ENCODE results near the gene ANAPC4. TPM values are rescaled to one million over a fixed set of nuclear protein-coding genes. Genes with fewer than 3 reads are reported as not detected.

The ANAPC4 gene
- total RNA-seq, 1 experiment from 2014 or later = 22.8 TPM

DNA sequence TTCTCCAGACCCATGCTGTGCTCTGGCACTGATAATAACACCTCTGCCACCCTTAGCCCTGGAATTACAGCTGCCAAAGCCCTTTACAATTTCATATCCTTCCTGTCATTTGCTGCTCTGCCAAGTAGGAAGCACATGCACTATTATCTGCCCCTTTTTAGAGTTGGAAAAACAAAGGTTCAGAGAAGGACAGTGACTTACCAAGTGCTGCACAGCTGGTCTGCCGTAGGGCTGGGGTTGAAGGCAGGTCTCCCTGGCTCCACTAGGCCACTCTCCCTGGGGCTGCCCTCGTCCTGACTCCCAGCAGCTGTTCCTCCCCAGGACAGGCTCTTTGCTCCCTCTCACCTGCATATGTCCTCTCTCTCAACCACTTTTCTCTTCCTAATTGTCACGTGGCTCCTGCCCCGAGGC lies 73.4 kb downstream of the ANAPC4 start:
- no peaks in the 10 kb centered on the region for H3K9me3 ChIP-seq (ENCODE audit: control insufficient read depth, insufficient read depth, low read depth, low read length)
- H3K27me3 ChIP-seq (ENCODE audit: control insufficient read depth, insufficient read depth, low read length) = no peaks in the 10 kb centered on the region
- TF ChIP-seq POLR2AphosphoS5 (IDR thresholded peaks at IDR 0.05; ENCODE audit: low read depth, low read length) = no peak
- no peak for TF ChIP-seq SIN3A (IDR thresholded peaks at IDR 0.05; ENCODE audit: borderline replicate concordance, insufficient read depth, low read depth, low read length)
- TF ChIP-seq, protein P1, sequence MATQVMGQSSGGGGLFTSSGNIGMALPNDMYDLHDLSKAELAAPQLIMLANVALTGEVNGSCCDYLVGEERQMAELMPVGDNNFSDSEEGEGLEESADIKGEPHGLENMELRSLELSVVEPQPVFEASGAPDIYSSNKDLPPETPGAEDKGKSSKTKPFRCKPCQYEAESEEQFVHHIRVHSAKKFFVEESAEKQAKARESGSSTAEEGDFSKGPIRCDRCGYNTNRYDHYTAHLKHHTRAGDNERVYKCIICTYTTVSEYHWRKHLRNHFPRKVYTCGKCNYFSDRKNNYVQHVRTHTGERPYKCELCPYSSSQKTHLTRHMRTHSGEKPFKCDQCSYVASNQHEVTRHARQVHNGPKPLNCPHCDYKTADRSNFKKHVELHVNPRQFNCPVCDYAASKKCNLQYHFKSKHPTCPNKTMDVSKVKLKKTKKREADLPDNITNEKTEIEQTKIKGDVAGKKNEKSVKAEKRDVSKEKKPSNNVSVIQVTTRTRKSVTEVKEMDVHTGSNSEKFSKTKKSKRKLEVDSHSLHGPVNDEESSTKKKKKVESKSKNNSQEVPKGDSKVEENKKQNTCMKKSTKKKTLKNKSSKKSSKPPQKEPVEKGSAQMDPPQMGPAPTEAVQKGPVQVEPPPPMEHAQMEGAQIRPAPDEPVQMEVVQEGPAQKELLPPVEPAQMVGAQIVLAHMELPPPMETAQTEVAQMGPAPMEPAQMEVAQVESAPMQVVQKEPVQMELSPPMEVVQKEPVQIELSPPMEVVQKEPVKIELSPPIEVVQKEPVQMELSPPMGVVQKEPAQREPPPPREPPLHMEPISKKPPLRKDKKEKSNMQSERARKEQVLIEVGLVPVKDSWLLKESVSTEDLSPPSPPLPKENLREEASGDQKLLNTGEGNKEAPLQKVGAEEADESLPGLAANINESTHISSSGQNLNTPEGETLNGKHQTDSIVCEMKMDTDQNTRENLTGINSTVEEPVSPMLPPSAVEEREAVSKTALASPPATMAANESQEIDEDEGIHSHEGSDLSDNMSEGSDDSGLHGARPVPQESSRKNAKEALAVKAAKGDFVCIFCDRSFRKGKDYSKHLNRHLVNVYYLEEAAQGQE (IDR thresholded peaks at IDR 0.05; ENCODE audit: insufficient read depth in 1 of 2, low read depth in 2 of 2, low read length in 1 of 2) = no peak
- no peak for TF ChIP-seq TCF7L2 (IDR thresholded peaks at IDR 0.05; ENCODE audit: low read depth, low read length)
- BruUV-seq (replicated peaks) = no TSS peak
- no peaks in the 10 kb centered on the region for H3K36me3 ChIP-seq (ENCODE audit: control insufficient read depth, insufficient read depth, low read length)
- no peaks in the 10 kb centered on the region for H3K4me1 ChIP-seq (ENCODE audit: control insufficient read depth, insufficient read depth, low read length)
- ATAC-seq (no peak), DNase-seq (ENCODE audit: low read depth, low spot score) (no peak)
- ChIA-PET CTCF (interaction anchor here (1.0 kb wide), 1 partner anchor 317 kb away, joined by 3 read pairs; no protein-coding TSS in a partner anchor), POLR2A (no interaction called here)
- intact Hi-C loops (cut with micrococcal nuclease; ENCODE audit: unreplicated experiment) (no loop called here), in situ Hi-C loops (cut with HindIII; ENCODE audit: low pct_unique_long_range_greater_than_20kb, low sequenced_read_pairs) (no loop called here)
- no peak overlapping the region for H3K4me3 ChIP-seq (ENCODE audit: low read depth in 2 of 2, low read length in 2 of 2)
- H3K27ac ChIP-seq (ENCODE audit: low read length) = no peak overlapping the region

DNA sequence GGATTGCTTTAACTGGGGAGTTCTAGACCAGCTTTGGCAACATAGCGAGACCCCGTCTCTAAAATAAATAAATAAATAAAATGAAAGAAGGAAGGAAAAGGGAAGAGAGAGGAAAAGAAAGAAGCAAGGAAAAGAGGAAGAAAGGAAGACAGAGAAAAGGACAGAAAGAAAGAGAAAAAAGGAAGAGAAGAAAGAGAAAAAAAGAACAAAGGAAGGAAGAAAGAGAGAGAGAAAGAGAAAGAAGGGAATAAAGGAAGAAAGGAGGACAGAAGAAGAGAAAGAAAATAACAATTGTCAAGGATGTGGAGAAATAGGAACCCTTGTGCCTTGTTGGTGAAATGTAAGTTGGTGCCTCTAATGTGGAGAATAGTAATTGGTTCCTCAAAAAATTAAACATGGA lies 74.6 kb downstream of the ANAPC4 start:
- TF ChIP-seq POLR2AphosphoS5 (IDR thresholded peaks at IDR 0.05; ENCODE audit: low read depth, low read length) (no peak), SIN3A (IDR thresholded peaks at IDR 0.05; ENCODE audit: borderline replicate concordance, insufficient read depth, low read depth, low read length) (no peak), TCF7L2 (IDR thresholded peaks at IDR 0.05; ENCODE audit: low read depth, low read length) (no peak)
- TF ChIP-seq, protein P1 (IDR thresholded peaks at IDR 0.05; ENCODE audit: insufficient read depth in 1 of 2, low read depth in 2 of 2, low read length in 1 of 2) = no peak
- TF ChIP-seq, protein P2, sequence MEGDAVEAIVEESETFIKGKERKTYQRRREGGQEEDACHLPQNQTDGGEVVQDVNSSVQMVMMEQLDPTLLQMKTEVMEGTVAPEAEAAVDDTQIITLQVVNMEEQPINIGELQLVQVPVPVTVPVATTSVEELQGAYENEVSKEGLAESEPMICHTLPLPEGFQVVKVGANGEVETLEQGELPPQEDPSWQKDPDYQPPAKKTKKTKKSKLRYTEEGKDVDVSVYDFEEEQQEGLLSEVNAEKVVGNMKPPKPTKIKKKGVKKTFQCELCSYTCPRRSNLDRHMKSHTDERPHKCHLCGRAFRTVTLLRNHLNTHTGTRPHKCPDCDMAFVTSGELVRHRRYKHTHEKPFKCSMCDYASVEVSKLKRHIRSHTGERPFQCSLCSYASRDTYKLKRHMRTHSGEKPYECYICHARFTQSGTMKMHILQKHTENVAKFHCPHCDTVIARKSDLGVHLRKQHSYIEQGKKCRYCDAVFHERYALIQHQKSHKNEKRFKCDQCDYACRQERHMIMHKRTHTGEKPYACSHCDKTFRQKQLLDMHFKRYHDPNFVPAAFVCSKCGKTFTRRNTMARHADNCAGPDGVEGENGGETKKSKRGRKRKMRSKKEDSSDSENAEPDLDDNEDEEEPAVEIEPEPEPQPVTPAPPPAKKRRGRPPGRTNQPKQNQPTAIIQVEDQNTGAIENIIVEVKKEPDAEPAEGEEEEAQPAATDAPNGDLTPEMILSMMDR (IDR thresholded peaks at IDR 0.05) = no peak
- in situ Hi-C loops (cut with HindIII; ENCODE audit: low pct_unique_long_range_greater_than_20kb, low sequenced_read_pairs) = no loop called here
- no peaks in the 10 kb centered on the region for H3K27me3 ChIP-seq (ENCODE audit: control insufficient read depth, insufficient read depth, low read length)
- no peaks in the 10 kb centered on the region for H3K36me3 ChIP-seq (ENCODE audit: control insufficient read depth, insufficient read depth, low read length)
- intact Hi-C loops (cut with micrococcal nuclease; ENCODE audit: unreplicated experiment) = no loop called here
- H3K4me1 ChIP-seq (ENCODE audit: control insufficient read depth, insufficient read depth, low read length) = no peaks in the 10 kb centered on the region
- no peak overlapping the region for H3K27ac ChIP-seq (ENCODE audit: low read length)
- no TSS peak for BruUV-seq (replicated peaks)
- ChIA-PET CTCF (no interaction called here), POLR2A (no interaction called here)
- H3K4me3 ChIP-seq (ENCODE audit: low read depth in 2 of 2, low read length in 2 of 2) = no peak overlapping the region
- ATAC-seq (no peak), DNase-seq (ENCODE audit: low read depth, low spot score) (no peak)
- H3K9me3 ChIP-seq (ENCODE audit: control insufficient read depth, insufficient read depth, low read depth, low read length) = no peaks in the 10 kb centered on the region
